H1 (cell line): ENCODE data around the gene CDKN2C. TPM values are rescaled to one million over a fixed set of nuclear protein-coding genes. Genes with fewer than 3 reads are reported as not detected.

ENCODE experiments used
- CTCF ChIA-PET: fragments of 300-600 bp; sonication (Branson Sonifier 250); formaldehyde crosslinking; loops from one replicate; lab custom pipeline; 2021; ENCODE audit not compliant: partially characterized antibody; lab: Charles Lee
- POLR2A ChIA-PET: fragments of 300-600 bp; sonication (Branson Sonifier 250); formaldehyde crosslinking; loops from one replicate; lab custom pipeline; 2021; ENCODE audit warnings: inconsistent platforms; ENCODE audit not compliant: partially characterized antibody; lab: Charles Lee
- DNase-seq, 2 experiments: peaks; one replicate each; pipeline versions ENCODE4 v3.0.0 to v3.0.0-alpha.2; 2010 to 2022; ENCODE audit warnings: low spot score in 2 of 2, low read depth in 1 of 2, mixed read lengths in 1 of 2
- FAIRE-seq: peaks from 2 replicates; lab custom pipeline; 2011; peaks lifted over from hg19 to GRCh38; lab: Jason Lieb, UNC
- H2AFZ ChIP-seq: 2 replicates; pipeline ENCODE4 v1.8.1; 2012; ENCODE audit warnings: low read length, inconsistent platforms
- H2AK5ac ChIP-seq: 2 replicates; pipeline ENCODE4 v1.6.1; 2013; ENCODE audit warnings: low read depth, low read length
- H2BK120ac ChIP-seq: replicated peaks from 2 replicates; pipeline ENCODE3; 2013; ENCODE audit warnings: low read depth, low read length, inconsistent platforms
- H2BK12ac ChIP-seq: 2 replicates; pipeline ENCODE4 v1.6.1; 2013; ENCODE audit warnings: low read depth, low read length
- H2BK15ac ChIP-seq: 2 replicates; pipeline ENCODE4 v1.6.1; 2013; ENCODE audit warnings: low read length
- H2BK20ac ChIP-seq: 2 replicates; pipeline ENCODE4 v1.6.1; 2013; ENCODE audit warnings: low read length
- H2BK5ac ChIP-seq: 2 replicates; pipeline ENCODE4 v1.6.1; 2013; ENCODE audit warnings: low read depth, low read length
- H3K14ac ChIP-seq: 2 replicates; pipeline ENCODE4 v1.6.1; 2013; ENCODE audit warnings: inconsistent platforms; ENCODE audit not compliant: insufficient read length
- H3K18ac ChIP-seq: 2 replicates; pipeline ENCODE4 v1.6.1; 2013; ENCODE audit warnings: low read length; ENCODE audit errors: extremely low read depth
- H3K23ac ChIP-seq: 2 replicates; pipeline ENCODE4 v1.6.1; 2013; ENCODE audit warnings: inconsistent platforms; ENCODE audit not compliant: insufficient read length
- H3K23me2 ChIP-seq: 2 replicates; pipeline ENCODE4 v1.6.1; 2013; ENCODE audit warnings: low read depth, low read length
- H3K27ac ChIP-seq: 2 replicates; pipeline ENCODE4 v1.6.1; 2011; ENCODE audit warnings: low read depth, low read length, inconsistent platforms
- H3K27me3 ChIP-seq, 4 experiments: replicated peaks in 1 of 4; 1 replicate in 1 of 4; 2 replicates in 3 of 4; pipeline versions ENCODE4 v1.6.1 to v1.8.1; 2011 to 2013; ENCODE audit warnings: low read length in 3 of 4, mild to moderate bottlenecking in 3 of 4, inconsistent platforms in 2 of 4, mixed read lengths in 2 of 4, moderate library complexity in 1 of 4; ENCODE audit not compliant: control insufficient read depth in 3 of 4, insufficient read depth in 3 of 4; ENCODE audit errors: extremely low read depth in 1 of 4
- H3K36me3 ChIP-seq, 4 experiments: 2 replicates each; pipeline versions ENCODE4 v1.6.1 to v1.8.1; 2011 to 2013; ENCODE audit warnings: mild to moderate bottlenecking in 4 of 4, low read length in 3 of 4, moderate library complexity in 2 of 4, control low read depth in 1 of 4, inconsistent platforms in 1 of 4; ENCODE audit not compliant: insufficient read depth in 4 of 4, control insufficient read depth in 2 of 4
- H3K4ac ChIP-seq: replicated peaks from 2 replicates; pipeline ENCODE3; 2013; ENCODE audit warnings: low read length, low read depth, mixed read lengths, inconsistent platforms; ENCODE audit not compliant: insufficient read length
- H3K4me1 ChIP-seq, 4 experiments: replicated peaks in 1 of 4; 1 replicate in 1 of 4; 2 replicates in 3 of 4; pipeline versions ENCODE4 v1.6.1 to v1.8.1; 2011 to 2013; ENCODE audit warnings: low read length in 3 of 4, inconsistent platforms in 2 of 4, mixed read lengths in 1 of 4; ENCODE audit not compliant: insufficient read depth in 4 of 4, control insufficient read depth in 3 of 4
- H3K4me2 ChIP-seq, 2 experiments: 2 replicates each; pipeline versions ENCODE4 v1.6.1 to v1.8.1; 2011 to 2013; ENCODE audit warnings: low read depth in 2 of 2, low read length in 2 of 2, control low read depth in 1 of 2, inconsistent platforms in 1 of 2, mild to moderate bottlenecking in 1 of 2; ENCODE audit not compliant: insufficient read depth in 1 of 2
- H3K4me3 ChIP-seq, 4 experiments: fragments of 200-600, 300-600 bp in 1 of 4; sonication (generic), shearing (Covaris generic), sonication (Bioruptor Twin) in 1 of 4; 2 replicates each; pipeline versions ENCODE4 v1.5.1 to v1.8.1; 2011 to 2016; ENCODE audit warnings: low read length in 4 of 4, low read depth in 3 of 4, control low read depth in 2 of 4, inconsistent platforms in 2 of 4, mild to moderate bottlenecking in 2 of 4, mixed read lengths in 1 of 4, moderate library complexity in 1 of 4; ENCODE audit not compliant: insufficient read depth in 2 of 4; ENCODE audit errors: extremely low read depth in 1 of 4
- H3K56ac ChIP-seq: replicated peaks from 2 replicates; pipeline ENCODE3; 2013; ENCODE audit warnings: low read depth, mild to moderate bottlenecking, mixed read lengths, low read length, inconsistent platforms; ENCODE audit not compliant: insufficient read length
- H3K79me1 ChIP-seq: 2 replicates; pipeline ENCODE4 v1.6.1; 2013; ENCODE audit warnings: low read depth, low read length, control low read depth
- H3K79me2 ChIP-seq, 2 experiments: 2 replicates each; pipeline versions ENCODE4 v1.6.1 to v1.8.1; 2012 to 2013; ENCODE audit warnings: low read length in 2 of 2, mild to moderate bottlenecking in 2 of 2, inconsistent platforms in 1 of 2; ENCODE audit not compliant: insufficient read depth in 2 of 2, control insufficient read depth in 1 of 2
- H3K9ac ChIP-seq, 4 experiments: replicated peaks in 1 of 4; 1 replicate in 1 of 4; 2 replicates in 3 of 4; pipeline versions ENCODE4 v1.6.1 to v1.8.1; 2011 to 2013; ENCODE audit warnings: low read depth in 3 of 4, low read length in 3 of 4, control low read depth in 2 of 4, mild to moderate bottlenecking in 2 of 4, moderate library complexity in 2 of 4, inconsistent platforms in 1 of 4; ENCODE audit errors: extremely low read depth in 1 of 4
- H3K9me3 ChIP-seq, 2 experiments: 2 replicates each; pipeline versions ENCODE4 v1.6.1 to v1.8.1; 2012 to 2013; ENCODE audit warnings: mild to moderate bottlenecking in 2 of 2, moderate library complexity in 2 of 2, control low read depth in 1 of 2, inconsistent platforms in 1 of 2, low read depth in 1 of 2, low read length in 1 of 2, mixed read lengths in 1 of 2; ENCODE audit not compliant: insufficient read depth in 2 of 2
- H4K20me1 ChIP-seq, 2 experiments: replicated peaks in 1 of 2; 2 replicates each; pipeline versions ENCODE3 to v1.8.1; 2011 to 2013; ENCODE audit warnings: inconsistent platforms in 2 of 2, low read length in 2 of 2, mild to moderate bottlenecking in 1 of 2; ENCODE audit not compliant: insufficient read depth in 2 of 2, control insufficient read depth in 1 of 2
- H4K5ac ChIP-seq: 2 replicates; pipeline ENCODE4 v1.6.1; 2013; ENCODE audit warnings: low read length, low read depth, mixed read lengths, inconsistent platforms; ENCODE audit not compliant: insufficient read length
- H4K8ac ChIP-seq: 2 replicates; pipeline ENCODE4 v1.8.0; 2013; ENCODE audit warnings: mild to moderate bottlenecking, moderate library complexity, low read length, inconsistent platforms; ENCODE audit not compliant: insufficient read depth; ENCODE audit errors: extremely low read depth
- H4K91ac ChIP-seq: replicated peaks from 2 replicates; pipeline ENCODE3; 2013; ENCODE audit warnings: low read length, mixed read lengths, inconsistent platforms; ENCODE audit not compliant: insufficient read length
- CHD7 ChIP-seq: fragments of 300-600 bp; sonication (generic); IDR thresholded peaks from 2 replicates; pipeline ENCODE4 v1.7.1; 2012; ENCODE audit warnings: low read length, moderate library complexity, mild to moderate bottlenecking, inconsistent platforms; ENCODE audit not compliant: insufficient replicate concordance
- polyA plus RNA-seq, 7 experiments: library from polyadenylated mRNA; depleted of rRNA in 3 of 7; stranded (reverse) in 5 of 7; unstranded in 2 of 7; fragments of >200 nt in 5 of 7; fragments of 200-250 nt in 2 of 7; gene quantifications; 1 replicate in 5 of 7; 2 replicates in 1 of 7; 4 replicates in 1 of 7; pipeline versions ENCODE4 v1.2.1 to v1.2.3, GENCODE V29; 2011 to 2013; ENCODE audit warnings: missing spikeins in 2 of 7, mixed read lengths in 2 of 7
- total RNA-seq: library from RNA; stranded (reverse); fragmentation: NEBNext Ultra II Directional; extraction: Animal tissue kit (Norgen Biotek cat#: 25700); gene quantifications from 2 replicates; pipeline ENCODE4 v1.2.1, GENCODE V29; 2021

Gene CDKN2C
- total and polyA plus RNA-seq, 2 of the 8 experiments (the other 6 are each of a cell fraction or from before 2014, with no cell fraction given): not detected

- Histone ChIP-seq H3K18ac (no peak overlapping the region), H4K91ac (no peak overlapping the region), H3K9me3 (no peaks in the 10 kb centered on the region), H2BK12ac (no peak overlapping the region), H3K9ac (no peak overlapping the region), H3K36me3 (no peaks in the 10 kb centered on the region), H2BK5ac (no peak overlapping the region), H3K56ac (no peak overlapping the region), H3K14ac (no peak overlapping the region), H3K4me1 (no peaks in the 10 kb centered on the region), H2BK15ac (no peak overlapping the region), H3K79me1 (peaks cover 2% of the 10 kb centered on the region; the same call in 1 of the 2 replicates), H3K79me2 (peaks cover 0 to 32% of the 10 kb centered on the region in 2 experiments; a peak in 2 of 4 replicates), H2AK5ac (no peak overlapping the region), H3K27ac (no peak overlapping the region), H4K20me1 (peaks cover 2 to 3% of the 10 kb centered on the region in 2 experiments), H3K4me2 (no peak overlapping the region), H3K23ac (no peak overlapping the region), H4K5ac (no peak overlapping the region), H2BK120ac (no peak overlapping the region), H4K8ac (no peak overlapping the region), H2BK20ac (no peak overlapping the region), H3K23me2 (no peaks in the 10 kb centered on the region), H3K4ac (no peak overlapping the region), H3K27me3 (no peaks in the 10 kb centered on the region), H2AFZ (no peak overlapping the region), H3K4me3 (no peak overlapping the region)
- CTCF ChIA-PET: interaction anchor here (0.7 to 1.4 kb wide), 2 partner anchors 11 to 62 kb away, joined by 3 to 4 read pairs; no protein-coding TSS in a partner anchor
- FAIRE-seq (no peak), DNase-seq (no peak)
- POLR2A ChIA-PET: no interaction called here
- no peak for TF ChIP-seq CHD7
Observed at GRCh38 chr1:50934838-50935237, 35.2 kb upstream of the CDKN2C start.
